OCI-LY7 (cell line): Measurements from ENCODE around the gene EPS15. TPM values are rescaled to one million over a fixed set of nuclear protein-coding genes. Genes with fewer than 3 reads are reported as not detected.

Experiments used
- BruUV-seq: library from RNA; stranded (reverse); fragments of 400-500 nt; replicated peaks from 2 replicates; lab custom pipeline; 2021; lab: Mats Ljungman, UMichigan
- CTCF ChIA-PET: fragments of 300-600 bp; sonication (Branson Sonifier 250); formaldehyde crosslinking; loops from one replicate; lab custom pipeline; 2022; ENCODE audit warnings: antibody characterized with exemption; ENCODE audit not compliant: unreplicated experiment; lab: Charles Lee
- POLR2A ChIA-PET: fragments of 300-600 bp; sonication (Branson Sonifier 250); formaldehyde crosslinking; loops from one replicate; lab custom pipeline; 2022; ENCODE audit warnings: antibody characterized with exemption; lab: Charles Lee
- DNase-seq: peaks from one replicate; pipeline ENCODE4 v3.0.0-alpha.2; 2015; ENCODE audit warnings: low spot score
- H2AFZ ChIP-seq: fragments of 200-600 bp; sonication (generic), shearing (Covaris generic); 2 replicates; pipeline ENCODE4 v1.6.1; 2014; ENCODE audit warnings: mild to moderate bottlenecking, antibody characterized with exemption, low read length, moderate library complexity
- H3K27ac ChIP-seq: fragments of 200-600 bp; sonication (generic); 2 replicates; pipeline ENCODE4 v1.5.1; 2014; ENCODE audit warnings: mixed run types, low read depth, mild to moderate bottlenecking, moderate library complexity, low read length, inconsistent platforms; ENCODE audit not compliant: poor library complexity, severe bottlenecking
- H3K36me3 ChIP-seq: fragments of 200-600 bp; sonication (generic); 2 replicates; pipeline ENCODE4 v1.6.1; 2014; ENCODE audit warnings: mild to moderate bottlenecking, antibody characterized with exemption, low read length, moderate library complexity, mixed read lengths; ENCODE audit not compliant: insufficient read depth
- H3K4me1 ChIP-seq: fragments of 200-600 bp; sonication (generic); 2 replicates; pipeline ENCODE4 v1.5.1; 2014; ENCODE audit warnings: mild to moderate bottlenecking, low read length; ENCODE audit not compliant: insufficient read depth, poor library complexity, severe bottlenecking
- H3K4me2 ChIP-seq: fragments of 200-600 bp; sonication (generic); 2 replicates; pipeline ENCODE4 v1.6.1; 2014; ENCODE audit warnings: mild to moderate bottlenecking, low read length
- H3K4me3 ChIP-seq: fragments of 200-600 bp; sonication (generic); 2 replicates; pipeline ENCODE4 v1.5.1; 2014; ENCODE audit warnings: mild to moderate bottlenecking, low read depth, low read length; ENCODE audit not compliant: poor library complexity, severe bottlenecking
- H3K79me2 ChIP-seq: fragments of 200-600 bp; sonication (generic); 2 replicates; pipeline ENCODE4 v1.6.1; 2016; ENCODE audit warnings: low read depth, mild to moderate bottlenecking, low read length, moderate library complexity, mixed read lengths; ENCODE audit not compliant: insufficient read depth
- H3K9me2 ChIP-seq: fragments of 200-600 bp; sonication (generic); 2 replicates; pipeline ENCODE4 v1.6.1; 2016; ENCODE audit warnings: mild to moderate bottlenecking, low read length, mixed read lengths; ENCODE audit not compliant: insufficient read depth
- H3K9me3 ChIP-seq: fragments of 200-600 bp; sonication (generic); 2 replicates; pipeline ENCODE4 v1.6.1; 2014; ENCODE audit warnings: mild to moderate bottlenecking, mixed run types, low read length, mixed read lengths
- H4K20me1 ChIP-seq: fragments of 200-600 bp; sonication (generic); 2 replicates; pipeline ENCODE4 v1.6.1; 2014; ENCODE audit warnings: mild to moderate bottlenecking, antibody characterized with exemption, low read length, moderate library complexity, mixed read lengths; ENCODE audit not compliant: insufficient read depth
- CTCF ChIP-seq: fragments of 200-600 bp; sonication (generic); conservative IDR thresholded peaks from 2 replicates; pipeline ENCODE4 v1.5.1; 2014; ENCODE audit warnings: mild to moderate bottlenecking, antibody characterized with exemption, low read length, moderate library complexity, mixed read lengths
- EZH2phosphoT487 ChIP-seq: fragments of 200-600 bp; sonication (generic); IDR thresholded peaks from 2 replicates; pipeline ENCODE4 v1.6.1; 2018; ENCODE audit warnings: low read depth, borderline replicate concordance, mild to moderate bottlenecking, mixed run types, antibody characterized with exemption, low read length, moderate library complexity, mixed read lengths
- intact Hi-C: fragments of 100-400 bp; cut with micrococcal nuclease; formaldehyde crosslinking; loops from one replicate; pipeline ENCODE4 v1.10.0; 2022; ENCODE audit not compliant: unreplicated experiment
- total RNA-seq, 2 experiments: library from RNA; depleted of rRNA in 1 of 2; stranded (reverse); fragments of >200 nt in 1 of 2; shearing (Covaris generic) in 1 of 2; gene quantifications; 2 replicates each; pipeline ENCODE4 v1.2.3, GENCODE V29; 2014 to 2022

The EPS15 gene
- total RNA-seq, 2 experiments from 2014 or later, result 23.8 to 73.2 TPM

DNA sequence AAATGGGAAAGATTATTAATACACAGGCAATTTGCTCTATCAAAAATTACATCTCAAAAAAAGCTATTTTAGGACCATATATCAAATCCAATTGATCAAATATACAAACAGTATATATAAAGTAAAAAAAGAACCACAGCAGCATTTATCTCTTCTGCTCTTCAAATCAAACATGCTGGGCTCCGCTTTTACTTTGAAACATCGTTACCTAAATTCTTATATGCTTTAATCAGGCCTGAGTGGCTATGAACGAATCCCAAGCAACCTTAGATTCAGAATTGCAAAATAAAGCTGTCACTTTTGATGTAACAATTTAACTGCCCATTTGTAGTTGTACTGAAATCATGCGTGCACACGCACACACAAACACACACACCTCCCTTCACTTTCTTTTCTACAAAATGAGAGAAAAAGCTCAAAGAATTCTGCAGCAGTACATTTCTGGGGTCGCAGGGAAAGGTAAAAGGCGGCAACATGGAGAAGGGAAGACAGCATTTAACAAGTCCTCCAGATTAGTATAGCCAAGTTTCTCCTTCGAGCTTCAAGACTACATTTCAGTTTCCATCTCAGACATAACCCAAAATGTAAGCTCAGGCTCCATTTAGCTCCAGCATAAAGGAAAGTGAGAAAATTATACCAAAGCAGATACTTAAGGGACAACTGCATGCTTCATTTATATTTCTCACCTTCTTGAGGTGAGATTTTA lies 96.5 kb downstream of the EPS15 start:
- no TSS peak for BruUV-seq
- no peaks in the 10 kb centered on the region for H3K9me3 ChIP-seq
- DNase-seq, result no peak
- H3K4me1 ChIP-seq, result peaks cover 6% of the 10 kb centered on the region
- no peak overlapping the region for H3K4me2 ChIP-seq
- POLR2A ChIA-PET, result interaction anchor here (0.6 to 1.5 kb wide), 10 partner anchors 9 to 981 kb away, joined by 3 to 5 read pairs (median 3); partner anchors contain the start of gene ORC1
- no peak overlapping the region for H2AFZ ChIP-seq
- no peak overlapping the region for H3K4me3 ChIP-seq
- intact Hi-C loops, result loop anchor here (5.0 kb wide), 1 partner anchor 95 kb away; the partner anchor contains the start of gene EPS15
- CTCF ChIA-PET, result interaction anchor here (1.2 kb wide), 1 partner anchor 19 kb away, joined by 4 read pairs; no protein-coding TSS in a partner anchor
- peaks cover 65% of the 10 kb centered on the region for H3K36me3 ChIP-seq
- H3K27ac ChIP-seq, result no peak overlapping the region
- no peaks in the 10 kb centered on the region for H3K9me2 ChIP-seq
- H3K79me2 ChIP-seq, result no peaks in the 10 kb centered on the region
- no peaks in the 10 kb centered on the region for H4K20me1 ChIP-seq
- TF ChIP-seq CTCF, result no peak
- no peak for TF ChIP-seq EZH2phosphoT487

GRCh38 chr1:51421964-51422363 lies 97.1 kb downstream of the EPS15 start:
- Histone ChIP-seq H2AFZ (no peak overlapping the region), H3K4me3 (no peak overlapping the region), H3K79me2 (no peaks in the 10 kb centered on the region), H3K4me1 (peaks cover 6% of the 10 kb centered on the region), H3K9me3 (no peaks in the 10 kb centered on the region), H3K27ac (no peak overlapping the region), H3K36me3 (peaks cover 63% of the 10 kb centered on the region), H3K9me2 (no peaks in the 10 kb centered on the region), H3K4me2 (no peak overlapping the region), H4K20me1 (no peaks in the 10 kb centered on the region)
- no TSS peak for BruUV-seq
- ChIA-PET POLR2A (interaction anchor here (0.6 to 1.5 kb wide), 4 partner anchors 12 to 982 kb away, joined by 3 to 5 read pairs (median 3); partner anchors contain the start of gene ORC1), CTCF (no interaction called here)
- TF ChIP-seq EZH2phosphoT487 (no peak), CTCF (no peak)
- intact Hi-C loops, result loop anchor here (5.0 kb wide), 1 partner anchor 95 kb away; the partner anchor contains the start of gene EPS15
- DNase-seq, result peak; percentile 62
